GM18868 (cell line): Measurements from ENCODE around the gene SRC.

Experiments
- ATAC-seq: cut with Tn5 transposase; IDR thresholded peaks from one replicate; pipeline ENCODE4 v1.9.1; 2021; ENCODE audit warnings: mild to moderate bottlenecking, moderate library complexity; ENCODE audit not compliant: unreplicated experiment

SRC gene

GRCh38 chr20:37407573-37408002, 61.6 kb downstream of the SRC start:
- no peak for ATAC-seq

DNA sequence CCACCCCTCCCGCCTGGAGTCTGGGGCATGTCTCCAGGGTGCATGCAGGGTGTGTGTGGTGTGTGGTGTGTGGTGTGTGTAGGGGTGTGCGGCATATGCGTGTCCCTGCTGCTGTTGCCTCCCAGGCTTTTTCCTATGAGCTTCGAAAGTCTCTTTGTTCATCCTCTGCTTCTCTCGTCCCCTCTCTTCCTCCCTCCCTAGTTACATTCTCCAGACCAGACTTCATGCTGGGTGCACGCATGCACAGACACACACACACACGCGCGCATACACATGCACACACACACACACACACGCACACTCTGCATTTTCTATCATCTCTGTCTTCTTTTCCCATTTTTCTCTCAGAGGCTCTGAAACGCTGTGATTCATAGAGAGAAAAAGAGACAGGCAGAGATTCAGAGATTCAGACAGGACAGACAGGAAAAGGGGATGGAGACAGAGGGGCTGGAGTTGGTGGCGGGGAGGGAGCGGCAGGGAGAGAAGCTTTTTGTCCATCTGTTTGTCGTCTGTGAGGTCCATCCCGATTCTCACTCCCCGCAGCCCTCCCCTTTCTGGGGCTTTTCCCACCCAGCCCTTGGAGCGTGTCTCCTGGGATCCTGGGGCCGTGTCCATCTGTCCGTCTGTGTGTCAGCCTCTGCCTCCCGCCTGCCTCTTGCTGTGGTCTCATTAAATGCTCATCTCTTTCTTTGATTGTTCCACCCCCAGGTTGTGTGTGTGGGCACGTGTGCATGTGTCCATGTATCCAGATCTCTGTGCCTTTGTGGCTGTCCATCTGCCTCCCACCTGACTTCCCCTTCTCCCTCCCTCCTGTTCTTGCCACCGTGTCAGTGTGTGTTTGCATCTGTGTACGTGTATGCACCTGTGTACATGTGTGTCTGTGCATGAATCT, 62.6 kb downstream of the SRC start:
- ATAC-seq: no peak

DNA sequence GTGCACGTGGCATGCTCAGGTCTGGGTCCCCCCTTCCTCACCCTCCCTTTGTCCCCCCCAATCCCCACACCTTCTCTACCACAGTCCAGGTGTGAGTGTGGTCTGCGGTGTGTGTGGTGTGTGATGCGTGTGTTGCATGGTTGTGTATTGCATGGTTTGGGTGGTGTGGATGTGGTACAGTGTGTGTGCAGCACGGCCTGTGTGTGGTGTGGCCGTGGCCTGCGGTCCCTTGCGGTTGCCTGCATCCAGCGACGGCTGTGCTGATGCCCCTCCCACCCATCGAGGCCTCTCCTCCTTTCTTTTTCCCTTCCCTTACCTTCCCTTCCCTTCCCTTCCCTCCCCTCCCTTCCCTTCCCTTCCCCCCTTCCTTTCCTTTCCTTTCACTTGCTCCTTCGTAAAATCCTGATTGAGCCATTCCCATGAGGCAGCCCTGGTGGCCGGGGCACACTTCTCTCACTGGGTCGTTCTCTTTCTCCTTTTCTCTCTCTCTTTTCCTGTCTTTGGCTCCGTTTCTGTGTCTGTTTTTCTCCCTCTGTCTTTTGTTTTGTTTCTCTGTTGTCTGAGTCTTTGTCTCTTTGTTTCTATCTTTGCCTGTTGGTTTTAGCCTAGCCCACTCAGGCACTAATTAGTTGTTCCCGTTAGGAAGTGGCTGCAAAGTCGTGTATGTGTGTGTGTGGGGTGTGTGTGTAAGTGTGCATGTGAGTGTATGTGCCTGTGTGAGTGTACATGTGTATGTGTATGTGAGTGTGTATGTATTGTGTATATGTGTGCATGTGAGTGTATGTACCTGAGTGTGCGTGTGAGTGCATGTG, 65.7 kb downstream of the SRC start:
- ATAC-seq: no peak

GRCh38 chr20:37413023-37413334, 67.0 kb downstream of the SRC start:
- ATAC-seq: no peak

GRCh38 chr20:37413379-37413778, 67.4 kb downstream of the SRC start:
- ATAC-seq: no peak

GRCh38 chr20:37414224-37415035, 68.5 kb downstream of the SRC start:
- ATAC-seq: no peak

GRCh38 chr20:37415118-37416085, 69.5 kb downstream of the SRC start:
- ATAC-seq: no peak

- ATAC-seq: no peak
Observed at GRCh38 chr20:37416100-37416847, 70.3 kb downstream of the SRC start.

DNA sequence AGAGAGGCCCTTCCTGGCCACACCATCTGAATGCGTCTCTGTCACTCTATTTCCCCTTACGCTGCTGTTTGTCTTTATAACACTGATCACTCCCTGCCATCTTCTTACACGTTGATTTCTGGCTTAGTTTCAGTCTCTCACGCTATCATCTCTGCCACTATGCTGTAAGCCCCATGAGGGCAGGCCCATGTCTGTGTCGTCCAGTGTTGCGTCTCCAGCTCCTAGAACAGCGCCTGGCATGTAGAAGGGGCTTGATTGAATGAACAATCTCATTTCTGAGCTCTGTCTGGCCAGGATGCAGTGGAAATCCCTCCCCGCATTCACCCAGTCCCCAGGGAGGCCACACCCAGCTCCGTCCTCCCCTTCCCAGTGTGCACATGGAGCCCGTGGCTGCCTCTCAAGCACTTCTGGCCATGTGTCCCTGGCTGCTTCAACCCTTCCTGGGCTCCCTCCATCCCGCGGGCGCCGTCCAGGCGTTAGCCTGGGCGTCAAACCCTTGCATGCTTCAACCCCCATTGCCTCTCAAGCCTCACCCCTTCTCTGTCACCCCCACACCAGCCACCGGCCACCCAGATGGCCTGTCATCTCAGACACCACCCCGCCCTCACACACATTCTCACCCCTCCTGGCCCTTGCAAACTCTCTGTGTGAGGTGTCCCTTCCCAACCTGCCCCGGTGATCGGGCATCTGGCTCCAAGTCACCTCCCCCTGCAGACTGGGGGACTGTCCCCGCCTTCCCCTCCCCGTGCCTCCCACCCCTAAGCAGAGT, 71.1 kb downstream of the SRC start:
- no peak for ATAC-seq

GRCh38 chr20:37417617-37418467, 71.9 kb downstream of the SRC start:
- ATAC-seq: no peak

DNA sequence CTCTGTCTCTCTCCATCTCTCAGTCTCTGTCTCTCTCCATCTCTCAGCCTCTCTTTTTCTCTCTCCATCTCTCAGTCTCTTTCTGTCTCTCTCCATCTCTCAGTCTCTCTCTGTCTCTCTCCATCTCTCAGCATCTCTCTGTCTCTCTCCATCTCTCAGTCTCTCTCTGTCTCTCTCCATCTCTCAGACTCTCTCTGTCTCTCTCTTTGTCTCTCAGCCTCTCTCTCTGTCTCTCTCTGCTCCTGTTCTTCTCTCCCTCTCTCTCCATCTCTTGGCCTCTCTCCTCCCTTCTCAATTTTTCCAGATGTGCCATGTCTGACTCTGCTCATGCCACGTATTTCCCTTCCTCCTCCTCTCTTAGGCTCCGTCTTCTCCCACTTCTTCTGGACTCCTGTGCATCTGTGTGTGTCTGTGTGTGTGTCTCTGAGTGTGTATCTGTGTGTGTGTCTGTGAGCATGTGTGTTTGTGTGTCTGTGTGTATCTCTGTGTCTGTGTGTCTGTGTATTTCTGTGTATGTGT, 72.7 kb downstream of the SRC start:
- no peak for ATAC-seq

DNA sequence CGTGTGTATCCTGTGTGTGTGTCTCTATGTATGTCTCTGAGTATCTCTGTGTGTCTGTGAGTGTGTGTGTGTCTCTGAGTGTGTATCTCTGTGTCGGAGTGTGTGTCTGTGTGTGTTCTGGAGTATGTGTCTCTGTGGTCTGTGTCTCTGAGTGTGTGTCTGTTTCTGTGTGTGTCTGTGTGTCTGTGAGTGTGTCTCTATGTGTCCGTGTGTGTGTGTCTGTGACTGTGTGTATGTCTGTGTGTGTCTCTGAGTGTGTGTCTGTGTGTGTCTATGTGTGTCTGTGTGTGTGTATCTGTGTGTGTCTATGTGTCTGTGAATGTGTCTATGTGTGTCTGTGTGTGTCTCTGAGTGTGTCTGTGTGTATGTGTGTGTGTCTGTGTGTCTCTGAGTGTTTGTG, 73.4 kb downstream of the SRC start:
- ATAC-seq: no peak

DNA sequence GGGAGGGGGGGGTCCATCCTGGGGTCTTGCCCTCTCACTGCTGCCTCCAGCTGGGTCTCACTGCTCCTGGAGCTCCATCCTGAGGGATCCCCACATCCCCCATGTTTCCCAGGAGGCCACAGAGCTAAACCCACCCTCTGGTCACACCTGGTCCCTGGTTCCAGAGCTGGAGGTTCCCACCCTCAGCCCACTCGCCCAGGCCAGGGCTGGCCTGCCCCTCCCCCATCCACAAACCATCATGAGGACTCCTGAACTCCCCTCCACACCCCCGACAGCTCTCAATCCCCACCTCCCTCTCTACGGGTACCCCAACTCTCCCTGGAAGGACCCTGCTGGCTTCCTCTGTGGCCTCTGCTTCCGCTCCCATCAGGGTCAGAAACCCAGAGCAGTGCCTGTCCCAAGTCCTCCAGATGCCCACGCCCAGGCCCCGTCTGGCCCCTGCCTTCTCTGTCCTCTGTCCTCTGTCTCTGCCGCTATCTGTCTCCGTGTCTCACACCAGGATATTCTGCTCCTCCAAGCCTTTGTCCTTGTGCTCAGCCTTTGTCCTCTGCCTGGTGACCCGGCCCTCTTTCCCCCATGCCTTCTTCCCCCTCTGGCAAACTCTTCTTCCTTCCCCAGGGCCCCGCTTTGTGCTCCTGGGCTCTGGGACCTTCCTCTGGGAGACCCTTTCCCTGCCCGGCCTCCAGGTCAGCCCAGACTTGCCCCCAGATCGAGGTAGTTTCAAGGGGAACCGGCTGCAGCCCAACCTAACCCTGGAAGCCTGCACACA, 74.0 kb downstream of the SRC start:
- ATAC-seq: no peak

- ATAC-seq: no peak
Observed at GRCh38 chr20:37420610-37421009, 74.7 kb downstream of the SRC start.

GRCh38 chr20:37421060-37421905, 75.3 kb downstream of the SRC start:
- ATAC-seq: no peak

- no peak for ATAC-seq
Observed at GRCh38 chr20:37421988-37422387, 76.0 kb downstream of the SRC start.
